ENCODE measurements around the gene TBC1D10A.
"Not testable (repeated sequence)": the region's sequence is repeated elsewhere in the genome, so short reads cannot be mapped to it uniquely, and the experiment has no call there.

The TBC1D10A gene

DNA sequence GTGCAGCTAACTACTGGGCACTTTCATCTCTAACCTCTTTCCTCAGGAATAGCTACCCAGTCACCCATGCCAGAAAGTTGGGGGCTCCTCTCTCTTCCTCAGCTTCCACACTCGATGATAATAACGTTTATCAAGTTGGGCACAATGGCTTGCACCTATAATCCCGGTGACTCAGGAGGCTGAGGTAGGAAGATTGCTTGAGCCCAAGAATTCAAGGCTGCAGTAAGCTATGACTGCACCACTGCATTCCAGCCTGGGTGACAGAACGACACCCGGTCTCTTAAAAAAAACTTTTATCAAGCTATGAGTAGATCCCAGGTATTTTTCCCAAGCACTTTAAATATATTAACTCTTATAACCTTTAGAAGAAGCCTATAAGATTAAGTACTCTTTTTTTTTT, 27.9 kb upstream of the TBC1D10A start:
- no peak overlapping the region for H3K27ac ChIP-seq
- DNase-seq (ENCODE audit: low read depth, low spot score): no peak
- H3K4me3 ChIP-seq: no peak overlapping the region
- peak overlapping the region; percentile 26 for H3K9ac ChIP-seq (ENCODE audit: insufficient read length)
- peaks cover 44% of the 10 kb centered on the region for H3K36me3 ChIP-seq (ENCODE audit: insufficient read depth, low read length)
- TF ChIP-seq FOXP2 (optimal IDR thresholded peaks at IDR 0.05; ENCODE audit: control extremely low read depth, extremely low read length, insufficient read depth) (no peak), EZH2 (IDR thresholded peaks at IDR 0.05) (no peak), POLR2AphosphoS5 (IDR thresholded peaks at IDR 0.05; ENCODE audit: borderline replicate concordance, low read depth, low read length) (no peak)
- H3K9me3 ChIP-seq (ENCODE audit: low read depth, low read length): no peaks in the 10 kb centered on the region

- DNase-seq (ENCODE audit: low read depth, low spot score): no peak
- TF ChIP-seq FOXP2 (optimal IDR thresholded peaks at IDR 0.05; ENCODE audit: control extremely low read depth, extremely low read length, insufficient read depth) (no peak), POLR2AphosphoS5 (IDR thresholded peaks at IDR 0.05; ENCODE audit: borderline replicate concordance, low read depth, low read length) (no peak), EZH2 (IDR thresholded peaks at IDR 0.05) (no peak)
- H3K36me3 ChIP-seq (ENCODE audit: insufficient read depth, low read length): peaks cover 73% of the 10 kb centered on the region
- no peak overlapping the region for H3K9ac ChIP-seq (ENCODE audit: insufficient read length)
- no peak overlapping the region for H3K27ac ChIP-seq
- no peaks in the 10 kb centered on the region for H3K9me3 ChIP-seq (ENCODE audit: low read depth, low read length)
- no peak overlapping the region for H3K4me3 ChIP-seq
These were observed 24.5 kb upstream of the TBC1D10A start for GRCh38 chr22:30351226-30351625.

DNA sequence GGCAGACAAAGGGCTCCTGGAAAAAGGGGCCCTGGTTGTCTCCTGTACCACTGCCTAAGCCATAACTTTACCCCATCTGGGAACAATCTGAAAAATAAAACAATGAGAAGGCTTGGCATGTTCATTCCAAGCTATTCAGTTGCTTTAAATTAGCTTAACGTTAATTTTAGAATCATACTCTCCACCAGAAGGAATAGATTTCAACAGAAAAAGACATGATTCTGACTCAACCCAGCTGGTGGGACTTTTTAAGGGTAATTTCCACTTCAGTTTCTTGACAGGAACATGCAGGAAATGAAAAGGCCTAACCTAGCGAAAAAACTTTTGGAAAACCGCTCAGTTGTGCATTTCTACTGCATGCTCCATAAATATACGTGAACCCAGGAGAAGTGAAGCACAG, 22.1 kb upstream of the TBC1D10A start:
- Histone ChIP-seq H3K27ac (no peak overlapping the region), H3K9me3 (ENCODE audit: low read depth, low read length) (no peaks in the 10 kb centered on the region), H3K9ac (ENCODE audit: insufficient read length) (no peak overlapping the region), H3K4me3 (no peak overlapping the region), H3K36me3 (ENCODE audit: insufficient read depth, low read length) (peaks cover 90% of the 10 kb centered on the region)
- no peak for DNase-seq (ENCODE audit: low read depth, low spot score)
- TF ChIP-seq POLR2AphosphoS5 (IDR thresholded peaks at IDR 0.05; ENCODE audit: borderline replicate concordance, low read depth, low read length): no peak

GRCh38 chr22:30348404-30348803, 21.7 kb upstream of the TBC1D10A start:
- Histone ChIP-seq H3K27ac (no peak overlapping the region), H3K4me3 (no peak overlapping the region), H3K36me3 (ENCODE audit: insufficient read depth, low read length) (peaks cover 90% of the 10 kb centered on the region), H3K9me3 (ENCODE audit: low read depth, low read length) (no peaks in the 10 kb centered on the region), H3K9ac (ENCODE audit: insufficient read length) (no peak overlapping the region)
- TF ChIP-seq FOXP2 (optimal IDR thresholded peaks at IDR 0.05; ENCODE audit: control extremely low read depth, extremely low read length, insufficient read depth) (no peak), EZH2 (IDR thresholded peaks at IDR 0.05) (no peak), POLR2AphosphoS5 (IDR thresholded peaks at IDR 0.05; ENCODE audit: borderline replicate concordance, low read depth, low read length) (no peak)
- DNase-seq (ENCODE audit: low read depth, low spot score): no peak

GRCh38 chr22:30347255-30347892, 20.6 kb upstream of the TBC1D10A start:
- H3K9me3 ChIP-seq (ENCODE audit: low read depth, low read length): no peaks in the 10 kb centered on the region
- H3K27ac ChIP-seq: no peak overlapping the region
- TF ChIP-seq FOXP2 (optimal IDR thresholded peaks at IDR 0.05; ENCODE audit: control extremely low read depth, extremely low read length, insufficient read depth) (no peak), POLR2AphosphoS5 (IDR thresholded peaks at IDR 0.05; ENCODE audit: borderline replicate concordance, low read depth, low read length) (no peak), EZH2 (IDR thresholded peaks at IDR 0.05) (no peak)
- H3K9ac ChIP-seq (ENCODE audit: insufficient read length): no peak overlapping the region
- DNase-seq (ENCODE audit: low read depth, low spot score): no peak
- H3K4me3 ChIP-seq: no peak overlapping the region
- H3K36me3 ChIP-seq (ENCODE audit: insufficient read depth, low read length): peaks cover 93% of the 10 kb centered on the region

GRCh38 chr22:30344447-30345200, 17.9 kb upstream of the TBC1D10A start:
- no peak for TF ChIP-seq POLR2AphosphoS5 (IDR thresholded peaks at IDR 0.05; ENCODE audit: borderline replicate concordance, low read depth, low read length)
- TF ChIP-seq FOXP2 (optimal IDR thresholded peaks at IDR 0.05; ENCODE audit: control extremely low read depth, extremely low read length, insufficient read depth): no peak
- no peak for TF ChIP-seq EZH2 (IDR thresholded peaks at IDR 0.05)
- H3K36me3 ChIP-seq (ENCODE audit: insufficient read depth, low read length): peaks cover 94% of the 10 kb centered on the region
- H3K9me3 ChIP-seq (ENCODE audit: low read depth, low read length): no peaks in the 10 kb centered on the region
- no peak overlapping the region for H3K9ac ChIP-seq (ENCODE audit: insufficient read length)
- H3K4me3 ChIP-seq: no peak overlapping the region
- DNase-seq (ENCODE audit: low read depth, low spot score): no peak
- no peak overlapping the region for H3K27ac ChIP-seq

GRCh38 chr22:30340911-30341685, 14.4 kb upstream of the TBC1D10A start:
- DNase-seq (ENCODE audit: low read depth, low spot score): no peak
- Histone ChIP-seq H3K4me3 (no peak overlapping the region), H3K9ac (ENCODE audit: insufficient read length) (no peak overlapping the region), H3K9me3 (ENCODE audit: low read depth, low read length) (no peaks in the 10 kb centered on the region), H3K27ac (no peak overlapping the region), H3K36me3 (ENCODE audit: insufficient read depth, low read length) (peaks cover 98% of the 10 kb centered on the region)
- TF ChIP-seq FOXP2 (optimal IDR thresholded peaks at IDR 0.05; ENCODE audit: control extremely low read depth, extremely low read length, insufficient read depth): no peak
- no peak for TF ChIP-seq EZH2 (IDR thresholded peaks at IDR 0.05)

DNA sequence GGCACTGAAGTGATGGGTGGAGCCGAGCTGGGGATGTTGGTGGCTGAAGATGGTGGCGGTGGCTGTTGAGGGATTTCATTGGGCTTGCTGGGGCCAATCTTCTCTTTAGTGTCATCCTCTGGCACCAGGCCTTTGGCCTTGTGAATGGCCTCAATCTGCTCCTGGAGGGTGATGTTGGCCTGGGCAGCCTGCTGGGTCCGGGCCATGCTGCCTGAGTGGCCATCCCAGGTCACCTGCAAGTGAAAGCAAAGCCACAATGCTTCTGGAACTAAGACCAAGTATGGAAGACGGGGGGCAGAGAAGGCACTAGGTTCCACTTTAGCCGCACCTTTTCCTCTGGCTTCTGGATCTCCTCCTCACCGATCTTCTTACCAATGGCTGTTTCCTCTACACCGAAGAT, 12.1 kb upstream of the TBC1D10A start:
- Histone ChIP-seq H3K9me3 (ENCODE audit: low read depth, low read length) (no peaks in the 10 kb centered on the region), H3K9ac (ENCODE audit: insufficient read length) (no peak overlapping the region), H3K27ac (no peak overlapping the region), H3K36me3 (ENCODE audit: insufficient read depth, low read length) (peaks cover 98% of the 10 kb centered on the region), H3K4me3 (no peak overlapping the region)
- TF ChIP-seq FOXP2 (optimal IDR thresholded peaks at IDR 0.05; ENCODE audit: control extremely low read depth, extremely low read length, insufficient read depth): no peak
- TF ChIP-seq EZH2 (IDR thresholded peaks at IDR 0.05): no peak
- TF ChIP-seq POLR2AphosphoS5 (IDR thresholded peaks at IDR 0.05; ENCODE audit: borderline replicate concordance, low read depth, low read length): no peak
- no peak for DNase-seq (ENCODE audit: low read depth, low spot score)

GRCh38 chr22:30338341-30338740, 11.6 kb upstream of the TBC1D10A start:
- peaks cover 98% of the 10 kb centered on the region for H3K36me3 ChIP-seq (ENCODE audit: insufficient read depth, low read length)
- not testable (repeated sequence) for H3K9me3 ChIP-seq (ENCODE audit: low read depth, low read length); DNase-seq (ENCODE audit: low read depth, low spot score); H3K9ac ChIP-seq (ENCODE audit: insufficient read length); H3K4me3 ChIP-seq; H3K27ac ChIP-seq
